OCI-LY7 (cell line): ENCODE measurements around the gene TMPRSS3. TPM values are rescaled to one million over a fixed set of nuclear protein-coding genes. Genes with fewer than 3 reads are reported as not detected.

Experiments
- BruUV-seq: library from RNA; stranded (reverse); fragments of 400-500 nt; replicated peaks from 2 replicates; lab custom pipeline; 2021; lab: Mats Ljungman, UMichigan
- CTCF ChIA-PET: fragments of 300-600 bp; sonication (Branson Sonifier 250); formaldehyde crosslinking; loops from one replicate; lab custom pipeline; 2022; ENCODE audit warnings: antibody characterized with exemption; ENCODE audit not compliant: unreplicated experiment; lab: Charles Lee
- POLR2A ChIA-PET: fragments of 300-600 bp; sonication (Branson Sonifier 250); formaldehyde crosslinking; loops from one replicate; lab custom pipeline; 2022; ENCODE audit warnings: antibody characterized with exemption; lab: Charles Lee
- DNase-seq: peaks from one replicate; pipeline ENCODE4 v3.0.0-alpha.2; 2015; ENCODE audit warnings: low spot score
- H2AFZ ChIP-seq: fragments of 200-600 bp; sonication (generic), shearing (Covaris generic); 2 replicates; pipeline ENCODE4 v1.6.1; 2014; ENCODE audit warnings: mild to moderate bottlenecking, antibody characterized with exemption, low read length, moderate library complexity
- H3K27ac ChIP-seq: fragments of 200-600 bp; sonication (generic); 2 replicates; pipeline ENCODE4 v1.5.1; 2014; ENCODE audit warnings: mixed run types, low read depth, mild to moderate bottlenecking, moderate library complexity, low read length, inconsistent platforms; ENCODE audit not compliant: poor library complexity, severe bottlenecking
- H3K36me3 ChIP-seq: fragments of 200-600 bp; sonication (generic); 2 replicates; pipeline ENCODE4 v1.6.1; 2014; ENCODE audit warnings: mild to moderate bottlenecking, antibody characterized with exemption, low read length, moderate library complexity, mixed read lengths; ENCODE audit not compliant: insufficient read depth
- H3K4me1 ChIP-seq: fragments of 200-600 bp; sonication (generic); 2 replicates; pipeline ENCODE4 v1.5.1; 2014; ENCODE audit warnings: mild to moderate bottlenecking, low read length; ENCODE audit not compliant: insufficient read depth, poor library complexity, severe bottlenecking
- H3K4me2 ChIP-seq: fragments of 200-600 bp; sonication (generic); 2 replicates; pipeline ENCODE4 v1.6.1; 2014; ENCODE audit warnings: mild to moderate bottlenecking, low read length
- H3K4me3 ChIP-seq: fragments of 200-600 bp; sonication (generic); 2 replicates; pipeline ENCODE4 v1.5.1; 2014; ENCODE audit warnings: mild to moderate bottlenecking, low read depth, low read length; ENCODE audit not compliant: poor library complexity, severe bottlenecking
- H3K79me2 ChIP-seq: fragments of 200-600 bp; sonication (generic); 2 replicates; pipeline ENCODE4 v1.6.1; 2016; ENCODE audit warnings: low read depth, mild to moderate bottlenecking, low read length, moderate library complexity, mixed read lengths; ENCODE audit not compliant: insufficient read depth
- H3K9me2 ChIP-seq: fragments of 200-600 bp; sonication (generic); 2 replicates; pipeline ENCODE4 v1.6.1; 2016; ENCODE audit warnings: mild to moderate bottlenecking, low read length, mixed read lengths; ENCODE audit not compliant: insufficient read depth
- H3K9me3 ChIP-seq: fragments of 200-600 bp; sonication (generic); 2 replicates; pipeline ENCODE4 v1.6.1; 2014; ENCODE audit warnings: mild to moderate bottlenecking, mixed run types, low read length, mixed read lengths
- H4K20me1 ChIP-seq: fragments of 200-600 bp; sonication (generic); 2 replicates; pipeline ENCODE4 v1.6.1; 2014; ENCODE audit warnings: mild to moderate bottlenecking, antibody characterized with exemption, low read length, moderate library complexity, mixed read lengths; ENCODE audit not compliant: insufficient read depth
- EZH2phosphoT487 ChIP-seq: fragments of 200-600 bp; sonication (generic); IDR thresholded peaks from 2 replicates; pipeline ENCODE4 v1.6.1; 2018; ENCODE audit warnings: low read depth, borderline replicate concordance, mild to moderate bottlenecking, mixed run types, antibody characterized with exemption, low read length, moderate library complexity, mixed read lengths
- intact Hi-C: fragments of 100-400 bp; cut with micrococcal nuclease; formaldehyde crosslinking; loops from one replicate; pipeline ENCODE4 v1.10.0; 2022; ENCODE audit not compliant: unreplicated experiment
- total RNA-seq, 2 experiments: library from RNA; depleted of rRNA in 1 of 2; stranded (reverse); fragments of >200 nt in 1 of 2; shearing (Covaris generic) in 1 of 2; gene quantifications; 2 replicates each; pipeline ENCODE4 v1.2.3, GENCODE V29; 2014 to 2022
- TF ChIP-seq, protein P1 (sequence below): fragments of 200-600 bp; sonication (generic); conservative IDR thresholded peaks from 2 replicates; pipeline ENCODE4 v1.5.1; 2014; ENCODE audit warnings: mild to moderate bottlenecking, antibody characterized with exemption, low read length, moderate library complexity, mixed read lengths

The TMPRSS3 gene
- total RNA-seq, 2 experiments from 2014 or later: not detected

DNA sequence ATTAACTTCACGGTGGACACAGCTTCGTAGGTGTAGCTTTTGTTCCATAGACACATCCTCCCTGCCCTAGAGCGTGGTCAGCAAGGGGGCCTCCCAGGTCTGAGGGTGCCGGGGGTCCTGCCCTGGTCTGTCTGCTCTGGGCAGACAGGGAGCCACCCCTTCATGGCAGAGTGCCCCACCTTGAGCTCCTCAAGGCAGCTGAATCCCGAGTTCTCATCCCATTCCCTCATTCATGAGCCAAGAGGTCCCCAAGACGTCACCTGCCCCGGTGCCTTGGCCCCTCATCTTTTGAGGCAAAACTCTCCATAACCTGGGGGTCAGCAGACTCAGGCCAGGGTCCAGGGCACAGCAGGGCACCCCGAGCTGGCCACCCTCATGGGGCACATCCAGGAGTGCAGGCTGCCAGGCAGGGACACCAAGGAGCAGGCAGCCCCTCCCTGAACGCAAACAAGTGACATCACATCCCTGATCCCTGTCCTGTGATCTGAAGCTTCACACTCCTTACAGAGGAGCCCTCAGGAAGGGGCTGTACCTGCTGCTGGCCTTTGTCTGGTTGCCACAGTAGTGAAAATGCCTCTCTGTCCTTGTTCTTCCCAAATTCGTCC, 31.1 kb upstream of the TMPRSS3 start:
- BruUV-seq: no TSS peak
- intact Hi-C loops: no loop called here
- CTCF ChIA-PET: no interaction called here

DNA sequence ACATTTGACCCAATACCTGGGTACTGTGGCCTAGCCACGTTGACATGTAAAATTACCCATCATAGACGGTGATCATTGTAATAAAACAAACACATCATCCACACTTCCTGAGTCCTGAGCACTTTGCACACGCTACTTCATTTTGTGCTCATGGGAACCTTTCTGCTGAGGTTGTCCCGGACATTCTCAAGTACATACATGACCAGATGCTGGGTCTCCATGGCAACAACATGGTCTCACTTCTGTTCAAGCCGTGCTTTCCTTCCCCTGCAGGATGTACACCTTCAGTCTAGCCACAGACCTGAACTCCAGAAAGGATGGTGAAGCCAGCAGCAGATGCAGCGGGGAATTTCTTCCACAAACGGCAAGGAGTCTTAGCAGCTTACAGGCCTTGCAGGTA, 30.6 kb upstream of the TMPRSS3 start:
- H3K79me2 ChIP-seq: no peaks in the 10 kb centered on the region
- H4K20me1 ChIP-seq: no peaks in the 10 kb centered on the region
- no peak overlapping the region for H3K27ac ChIP-seq
- ChIA-PET POLR2A (no interaction called here), CTCF (no interaction called here)
- DNase-seq: no peak
- H2AFZ ChIP-seq: no peak overlapping the region
- no peaks in the 10 kb centered on the region for H3K9me2 ChIP-seq
- TF ChIP-seq EZH2phosphoT487: no peak
- TF ChIP-seq, protein P1, sequence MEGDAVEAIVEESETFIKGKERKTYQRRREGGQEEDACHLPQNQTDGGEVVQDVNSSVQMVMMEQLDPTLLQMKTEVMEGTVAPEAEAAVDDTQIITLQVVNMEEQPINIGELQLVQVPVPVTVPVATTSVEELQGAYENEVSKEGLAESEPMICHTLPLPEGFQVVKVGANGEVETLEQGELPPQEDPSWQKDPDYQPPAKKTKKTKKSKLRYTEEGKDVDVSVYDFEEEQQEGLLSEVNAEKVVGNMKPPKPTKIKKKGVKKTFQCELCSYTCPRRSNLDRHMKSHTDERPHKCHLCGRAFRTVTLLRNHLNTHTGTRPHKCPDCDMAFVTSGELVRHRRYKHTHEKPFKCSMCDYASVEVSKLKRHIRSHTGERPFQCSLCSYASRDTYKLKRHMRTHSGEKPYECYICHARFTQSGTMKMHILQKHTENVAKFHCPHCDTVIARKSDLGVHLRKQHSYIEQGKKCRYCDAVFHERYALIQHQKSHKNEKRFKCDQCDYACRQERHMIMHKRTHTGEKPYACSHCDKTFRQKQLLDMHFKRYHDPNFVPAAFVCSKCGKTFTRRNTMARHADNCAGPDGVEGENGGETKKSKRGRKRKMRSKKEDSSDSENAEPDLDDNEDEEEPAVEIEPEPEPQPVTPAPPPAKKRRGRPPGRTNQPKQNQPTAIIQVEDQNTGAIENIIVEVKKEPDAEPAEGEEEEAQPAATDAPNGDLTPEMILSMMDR: no peak
- no peak overlapping the region for H3K4me3 ChIP-seq
- BruUV-seq: no TSS peak
- H3K4me1 ChIP-seq: no peaks in the 10 kb centered on the region
- no peaks in the 10 kb centered on the region for H3K36me3 ChIP-seq
- no peaks in the 10 kb centered on the region for H3K9me3 ChIP-seq
- H3K4me2 ChIP-seq: no peak overlapping the region
- intact Hi-C loops: no loop called here

More for the DNA sequence above, 31.1 kb upstream of the TMPRSS3 start:
- Histone ChIP-seq H3K79me2 (no peaks in the 10 kb centered on the region), H3K27ac (no peak overlapping the region), H2AFZ (no peak overlapping the region), H3K36me3 (no peaks in the 10 kb centered on the region), H3K4me1 (no peaks in the 10 kb centered on the region), H3K9me2 (no peaks in the 10 kb centered on the region), H4K20me1 (no peaks in the 10 kb centered on the region), H3K4me2 (no peak overlapping the region), H3K4me3 (no peak overlapping the region), H3K9me3 (no peaks in the 10 kb centered on the region)
- POLR2A ChIA-PET: no interaction called here
- TF ChIP-seq, protein P1: no peak
- TF ChIP-seq EZH2phosphoT487: no peak
- DNase-seq: no peak

DNA sequence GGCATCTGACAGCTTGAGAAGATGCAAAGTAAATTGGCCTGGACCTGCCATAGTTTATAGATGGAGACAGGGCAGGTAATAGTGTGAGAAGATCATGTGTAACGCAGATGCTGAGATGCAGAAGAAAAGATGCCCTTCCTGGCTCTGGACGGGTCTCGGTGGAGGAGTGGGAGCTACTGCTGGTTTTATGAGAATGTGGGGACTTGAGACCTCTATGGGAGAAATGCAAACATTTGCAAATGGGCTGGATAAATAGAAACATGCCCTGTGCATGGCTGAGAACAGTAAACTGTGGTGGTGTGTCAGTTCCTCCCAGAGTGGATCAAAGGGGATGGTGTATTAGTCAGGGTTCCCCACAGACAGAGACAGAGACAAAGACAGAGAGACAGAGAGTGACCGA, 29.7 kb upstream of the TMPRSS3 start:
- Histone ChIP-seq H2AFZ (no peak overlapping the region), H3K4me1 (no peaks in the 10 kb centered on the region), H4K20me1 (no peaks in the 10 kb centered on the region), H3K79me2 (no peaks in the 10 kb centered on the region), H3K4me2 (no peak overlapping the region), H3K27ac (no peak overlapping the region), H3K9me3 (no peaks in the 10 kb centered on the region), H3K9me2 (no peaks in the 10 kb centered on the region), H3K4me3 (no peak overlapping the region), H3K36me3 (no peaks in the 10 kb centered on the region)
- ChIA-PET CTCF (interaction anchor here (0.7 kb wide), 1 partner anchor 9 kb away, joined by 3 read pairs; no protein-coding TSS in a partner anchor), POLR2A (interaction anchor here (1.3 kb wide), 1 partner anchor 59 kb away, joined by 3 read pairs; no protein-coding TSS in a partner anchor)
- intact Hi-C loops: no loop called here
- DNase-seq: no peak
- BruUV-seq: no TSS peak
- TF ChIP-seq, protein P1: no peak
- no peak for TF ChIP-seq EZH2phosphoT487
